Peyer's patch (tissue), 4 donors: ENCODE data around the gene KIF21B.

Experiments
- POLR2A ChIP-seq, 2 donors: fragments of 450-650 bp; IDR thresholded peaks; one replicate each; pipeline ENCODE4 v1.5.1; 2017; ENCODE audit warnings: antibody characterized with exemption in 2 of 2, mild to moderate bottlenecking in 2 of 2, moderate library complexity in 2 of 2
- TF ChIP-seq, protein P1 (sequence below), 6 experiments: fragments of 450-650 bp in 4 of 6; fragments of 200-600 bp in 2 of 6; sonication (generic) in 1 of 6; IDR thresholded peaks; one replicate each; pipeline ENCODE4 v1.5.1; 2017 to 2019; ENCODE audit warnings: antibody characterized with exemption in 6 of 6, mild to moderate bottlenecking in 3 of 6, moderate library complexity in 1 of 6

- TF ChIP-seq POLR2A (IDR thresholded peaks at IDR 0.05), result no peak
- TF ChIP-seq, protein P1, sequence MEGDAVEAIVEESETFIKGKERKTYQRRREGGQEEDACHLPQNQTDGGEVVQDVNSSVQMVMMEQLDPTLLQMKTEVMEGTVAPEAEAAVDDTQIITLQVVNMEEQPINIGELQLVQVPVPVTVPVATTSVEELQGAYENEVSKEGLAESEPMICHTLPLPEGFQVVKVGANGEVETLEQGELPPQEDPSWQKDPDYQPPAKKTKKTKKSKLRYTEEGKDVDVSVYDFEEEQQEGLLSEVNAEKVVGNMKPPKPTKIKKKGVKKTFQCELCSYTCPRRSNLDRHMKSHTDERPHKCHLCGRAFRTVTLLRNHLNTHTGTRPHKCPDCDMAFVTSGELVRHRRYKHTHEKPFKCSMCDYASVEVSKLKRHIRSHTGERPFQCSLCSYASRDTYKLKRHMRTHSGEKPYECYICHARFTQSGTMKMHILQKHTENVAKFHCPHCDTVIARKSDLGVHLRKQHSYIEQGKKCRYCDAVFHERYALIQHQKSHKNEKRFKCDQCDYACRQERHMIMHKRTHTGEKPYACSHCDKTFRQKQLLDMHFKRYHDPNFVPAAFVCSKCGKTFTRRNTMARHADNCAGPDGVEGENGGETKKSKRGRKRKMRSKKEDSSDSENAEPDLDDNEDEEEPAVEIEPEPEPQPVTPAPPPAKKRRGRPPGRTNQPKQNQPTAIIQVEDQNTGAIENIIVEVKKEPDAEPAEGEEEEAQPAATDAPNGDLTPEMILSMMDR (IDR thresholded peaks at IDR 0.05), result no peak
Observed at GRCh38 chr1:200999667-201000066, 23.8 kb downstream of the KIF21B start.
